Skeletal muscle satellite cell (primary cell): Measurements from ENCODE around the gene SERPINB1.
"Not testable (repeated sequence)": the region's sequence is repeated elsewhere in the genome, so short reads cannot be mapped to it uniquely, and the experiment has no call there.

ENCODE experiments used
- H3K27me3 ChIP-seq: 2 replicates; pipeline ENCODE4 v1.7.0; 2013; ENCODE audit warnings: low read length; ENCODE audit not compliant: control insufficient read depth, insufficient read depth
- H3K36me3 ChIP-seq: 2 replicates; pipeline ENCODE4 v1.7.0; 2013; ENCODE audit warnings: mild to moderate bottlenecking, control low read depth, low read length; ENCODE audit not compliant: insufficient read depth
- H3K4me1 ChIP-seq: 2 replicates; pipeline ENCODE4 v1.7.0; 2013; ENCODE audit warnings: low read length; ENCODE audit not compliant: control insufficient read depth, insufficient read depth
- H3K4me2 ChIP-seq: 2 replicates; pipeline ENCODE4 v1.7.0; 2013; ENCODE audit warnings: mild to moderate bottlenecking, low read length
- H3K4me3 ChIP-seq: 2 replicates; pipeline ENCODE4 v1.7.0; 2013; ENCODE audit warnings: low read length
- H3K9ac ChIP-seq: 2 replicates; pipeline ENCODE4 v1.7.0; 2013; ENCODE audit warnings: mild to moderate bottlenecking, low read depth, low read length, moderate library complexity
- H3K9me3 ChIP-seq: replicated peaks from 2 replicates; pipeline ENCODE4 v1.7.0; 2013; ENCODE audit warnings: mild to moderate bottlenecking, control low read depth, low read length

SERPINB1 gene

DNA sequence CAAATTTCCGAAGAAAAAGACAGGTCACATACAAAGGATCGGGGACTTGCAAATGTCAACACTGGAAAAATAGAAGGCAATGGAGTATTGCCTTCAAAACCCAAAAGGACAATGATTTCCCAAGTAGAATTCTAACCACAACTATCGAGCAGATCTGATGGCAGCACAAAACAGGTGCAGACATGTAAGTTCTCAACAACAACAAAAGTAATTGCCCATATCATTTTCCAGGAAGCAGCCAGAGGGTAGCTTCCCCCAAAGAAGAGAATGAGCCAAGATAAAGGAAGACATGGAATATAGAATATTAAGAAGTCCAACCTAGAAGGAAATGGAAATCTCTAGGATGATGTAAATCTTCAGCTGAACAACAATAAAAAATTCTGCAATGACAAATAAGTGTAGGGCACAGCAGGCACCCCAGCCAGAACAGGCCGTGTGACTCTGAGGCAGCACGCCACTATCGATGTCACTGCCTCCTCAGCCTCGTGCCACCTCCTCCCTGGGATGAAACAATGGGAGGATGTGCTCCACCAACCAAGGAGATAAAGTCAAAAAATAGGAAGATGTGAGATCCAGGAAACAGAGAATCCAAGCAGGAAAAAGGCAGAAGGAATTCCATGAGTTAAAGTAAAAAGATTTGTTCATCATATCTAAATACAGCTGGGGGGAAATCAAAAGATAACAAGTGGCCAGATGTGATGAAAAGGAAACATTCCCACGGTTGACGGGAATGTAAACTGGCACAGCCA is 34.1 kb downstream of the SERPINB1 start:
- no peaks in the 10 kb centered on the region for H3K27me3 ChIP-seq
- H3K9ac ChIP-seq = no peak overlapping the region
- H3K4me1 ChIP-seq = no peaks in the 10 kb centered on the region

DNA sequence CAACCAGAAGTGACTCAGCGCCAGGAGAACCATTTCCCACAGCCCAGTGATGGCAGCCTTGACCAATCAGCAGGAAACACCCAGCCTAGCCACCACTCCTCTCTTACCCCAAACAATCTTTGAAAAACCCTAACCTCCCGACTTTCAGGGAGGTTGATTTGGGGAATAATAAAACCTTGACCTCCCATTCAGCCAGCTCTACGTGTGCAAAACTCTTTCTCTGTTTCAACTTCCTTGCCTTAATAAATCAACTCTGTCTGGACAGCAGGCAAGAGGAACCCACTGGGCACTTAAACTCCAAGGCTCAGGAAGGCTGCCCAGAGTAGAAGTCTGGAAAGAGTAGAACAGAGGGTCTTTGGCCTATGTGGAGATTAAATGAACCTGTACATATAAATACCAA is 35.0 kb downstream of the SERPINB1 start:
- Histone ChIP-seq H3K4me1 (no peaks in the 10 kb centered on the region), H3K4me3 (no peak overlapping the region)

More for the DNA sequence above, 34.1 kb downstream of the SERPINB1 start:
- Histone ChIP-seq H3K36me3 (no peaks in the 10 kb centered on the region), H3K4me2 (no peak overlapping the region), H3K4me3 (no peak overlapping the region), H3K9me3 (no peaks in the 10 kb centered on the region)

DNA sequence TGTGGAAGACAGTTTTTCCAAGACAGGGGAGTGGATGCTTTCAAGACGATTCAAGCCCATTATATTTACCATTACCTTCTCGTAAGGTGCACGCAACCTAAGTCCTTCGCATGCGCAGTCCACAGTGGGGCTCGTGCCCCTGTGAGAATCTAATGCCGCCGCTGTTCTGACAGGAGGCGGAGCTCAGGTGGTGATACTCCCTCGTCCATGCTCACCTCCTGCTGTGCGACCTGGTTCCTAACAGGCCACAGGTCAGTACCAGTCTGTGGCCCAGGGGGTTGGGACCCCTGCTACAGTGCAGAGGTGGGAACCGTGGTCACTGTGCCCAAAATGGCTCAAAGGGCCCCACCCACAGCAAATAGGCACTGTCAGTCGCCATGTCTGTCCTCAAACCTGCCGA is 36.6 kb downstream of the SERPINB1 start:
- H3K4me2 ChIP-seq = no peak overlapping the region
- H3K4me1 ChIP-seq = no peaks in the 10 kb centered on the region
- no peak overlapping the region for H3K9ac ChIP-seq
- no peak overlapping the region for H3K4me3 ChIP-seq
- H3K27me3 ChIP-seq = no peaks in the 10 kb centered on the region
- no peaks in the 10 kb centered on the region for H3K36me3 ChIP-seq
- H3K9me3 ChIP-seq = no peaks in the 10 kb centered on the region

More for the DNA sequence above, 35.0 kb downstream of the SERPINB1 start:
- Histone ChIP-seq H3K27me3 (no peaks in the 10 kb centered on the region), H3K9ac (no peak overlapping the region), H3K4me2 (no peak overlapping the region), H3K9me3 (no peaks in the 10 kb centered on the region), H3K36me3 (no peaks in the 10 kb centered on the region)

DNA sequence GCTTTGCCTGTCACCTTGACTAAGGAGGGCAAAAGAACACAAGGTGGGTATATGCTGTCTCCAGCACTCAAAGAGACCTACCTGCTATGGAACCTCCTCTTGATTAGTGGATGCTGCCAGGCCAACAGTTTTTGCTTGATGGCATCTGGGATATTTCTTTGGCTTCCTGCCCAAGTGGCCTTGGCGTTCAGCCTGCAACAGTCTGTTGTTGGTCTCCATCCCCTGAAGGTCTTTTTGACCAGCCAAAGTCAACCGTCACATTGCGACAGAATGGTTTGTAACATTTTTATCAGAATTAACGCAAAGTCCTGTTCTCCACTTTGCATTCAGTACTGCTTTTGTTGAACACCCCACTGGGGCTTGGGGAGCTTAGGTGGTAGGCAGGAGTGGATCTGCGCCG is 37.1 kb downstream of the SERPINB1 start:
- Histone ChIP-seq H3K36me3 (no peaks in the 10 kb centered on the region), H3K9ac (no peak overlapping the region), H3K4me3 (no peak overlapping the region), H3K9me3 (no peaks in the 10 kb centered on the region), H3K4me2 (no peak overlapping the region), H3K4me1 (no peaks in the 10 kb centered on the region), H3K27me3 (no peaks in the 10 kb centered on the region)

DNA sequence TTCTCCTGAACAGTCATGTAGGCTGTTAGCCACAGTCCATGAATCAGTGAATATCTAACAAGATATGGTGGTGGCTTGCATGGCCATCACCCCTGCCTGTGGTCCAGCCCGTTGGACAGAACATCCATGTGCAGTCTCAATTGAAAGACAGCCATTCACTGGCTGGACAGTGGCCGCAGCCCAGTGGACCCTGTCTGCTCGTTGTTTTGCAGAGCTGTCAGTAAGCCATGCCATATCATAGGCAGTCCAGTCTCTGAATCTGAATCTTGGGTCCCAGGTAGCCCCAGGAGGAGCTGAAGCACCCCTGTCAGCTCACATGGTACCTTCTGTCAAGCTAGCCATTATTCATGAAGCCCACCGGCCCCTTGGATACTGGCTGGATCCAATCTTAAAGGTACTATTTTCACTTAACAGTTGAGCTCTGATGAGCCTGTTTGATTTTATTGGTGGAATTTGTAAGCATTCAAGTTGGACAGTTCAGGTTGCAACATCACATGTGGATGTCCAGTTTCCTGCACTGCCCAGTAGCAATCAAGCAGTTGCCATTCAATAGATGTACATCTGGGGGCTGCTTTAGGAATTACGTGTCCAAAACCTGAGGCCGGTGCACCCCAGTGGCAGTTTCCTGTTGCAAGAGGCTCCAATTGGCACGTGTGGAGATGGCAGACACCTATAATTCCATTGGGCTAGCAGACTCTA is 37.8 kb downstream of the SERPINB1 start:
- Histone ChIP-seq H3K4me1 (no peaks in the 10 kb centered on the region), H3K4me3 (no peak overlapping the region), H3K9ac (no peak overlapping the region), H3K27me3 (no peaks in the 10 kb centered on the region), H3K9me3 (no peaks in the 10 kb centered on the region), H3K4me2 (no peak overlapping the region), H3K36me3 (no peaks in the 10 kb centered on the region)

DNA sequence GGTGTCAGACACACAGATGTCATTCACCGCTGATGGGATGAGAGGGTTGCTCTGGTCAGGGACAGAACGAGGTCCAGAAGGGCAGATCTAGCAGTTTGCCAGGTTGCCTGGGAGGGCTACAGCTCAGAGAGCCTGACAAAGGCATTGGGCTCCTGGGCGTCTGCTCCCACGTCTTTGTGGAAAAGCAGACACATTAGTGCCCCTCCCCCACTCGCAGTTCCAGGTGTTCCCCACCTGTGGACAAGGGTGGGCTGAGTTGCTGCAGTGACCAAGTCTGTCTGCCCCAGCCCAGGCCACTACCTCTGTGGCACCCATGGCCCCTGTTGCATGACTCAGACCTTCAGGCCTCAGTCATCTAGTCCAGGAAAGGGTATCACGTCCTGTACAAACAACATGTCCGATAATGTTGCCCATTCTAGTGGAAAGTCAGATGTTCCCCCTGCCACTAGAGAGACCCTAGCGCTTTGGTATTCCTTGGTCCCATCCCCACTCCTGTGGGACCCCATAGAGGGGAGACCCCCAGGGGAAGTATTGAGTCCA is 39.1 kb downstream of the SERPINB1 start:
- H3K4me2 ChIP-seq = no peak overlapping the region
- H3K9me3 ChIP-seq = no peaks in the 10 kb centered on the region
- no peak overlapping the region for H3K4me3 ChIP-seq
- H3K27me3 ChIP-seq = no peaks in the 10 kb centered on the region
- H3K4me1 ChIP-seq = no peaks in the 10 kb centered on the region
- H3K36me3 ChIP-seq = no peaks in the 10 kb centered on the region
- no peak overlapping the region for H3K9ac ChIP-seq

DNA sequence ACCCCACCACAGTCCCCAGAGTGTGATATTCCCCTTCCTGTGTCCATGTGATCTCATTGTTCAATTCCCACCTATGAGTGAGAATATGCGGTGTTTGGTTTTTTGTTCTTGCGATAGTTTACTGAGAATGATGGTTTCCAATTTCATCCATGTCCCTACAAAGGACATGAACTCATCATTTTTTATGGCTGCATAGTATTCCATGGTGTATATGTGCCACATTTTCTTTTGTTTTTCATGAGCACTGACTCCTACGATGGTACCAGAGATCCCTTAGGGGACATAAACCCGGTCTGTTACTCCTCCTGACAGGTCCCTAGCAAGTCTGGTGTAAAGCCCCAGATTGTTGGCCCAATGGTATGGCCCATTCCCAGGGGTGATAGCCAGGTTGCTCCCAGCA is 40.0 kb downstream of the SERPINB1 start:
- H3K36me3 ChIP-seq, H3K4me2 ChIP-seq: not testable (repeated sequence)

DNA sequence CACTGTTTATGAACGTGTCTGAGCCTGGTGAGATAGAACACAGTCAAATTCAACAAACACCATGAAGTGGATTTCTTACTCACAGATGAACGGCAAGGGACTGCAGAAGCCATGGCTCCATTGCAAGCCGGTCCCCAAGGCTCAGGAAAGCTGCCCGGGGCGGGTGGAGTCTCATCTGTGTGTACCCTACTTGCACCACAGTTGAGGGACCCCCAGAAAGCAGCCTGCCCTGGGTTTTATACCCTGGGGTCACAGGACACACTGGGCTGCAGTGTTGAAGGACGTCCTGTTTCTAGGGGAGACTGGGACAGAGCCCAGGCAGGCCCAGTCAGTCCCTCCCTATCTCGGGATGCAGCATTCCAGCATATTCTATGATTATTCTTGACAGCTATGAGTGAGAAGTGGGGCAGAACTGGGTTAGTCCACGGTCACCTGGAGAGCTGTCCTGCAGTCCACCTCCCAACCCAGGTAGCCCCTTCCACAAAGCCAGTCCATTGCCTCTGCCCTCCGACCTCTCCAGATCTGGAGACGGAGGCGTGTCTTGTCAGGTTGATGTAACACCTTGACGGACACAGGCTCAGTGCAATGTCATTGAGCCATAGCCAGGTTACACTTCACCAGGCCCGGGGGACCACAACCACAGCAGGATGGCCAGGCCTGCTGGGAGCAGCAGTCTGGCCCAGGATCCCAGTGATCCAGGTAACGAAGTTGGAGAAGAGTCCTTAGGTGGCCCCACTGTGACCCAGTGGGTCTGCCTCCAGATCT is 40.9 kb downstream of the SERPINB1 start:
- H3K9me3 ChIP-seq = no peaks in the 10 kb centered on the region
- H3K4me2 ChIP-seq = no peak overlapping the region
- H3K4me3 ChIP-seq = no peak overlapping the region
- H3K27me3 ChIP-seq = no peaks in the 10 kb centered on the region
- no peak overlapping the region for H3K9ac ChIP-seq
- H3K36me3 ChIP-seq = no peaks in the 10 kb centered on the region
- no peaks in the 10 kb centered on the region for H3K4me1 ChIP-seq

More for the DNA sequence above, 40.0 kb downstream of the SERPINB1 start:
- H3K9ac ChIP-seq, H3K27me3 ChIP-seq, H3K9me3 ChIP-seq, H3K4me3 ChIP-seq, H3K4me1 ChIP-seq: not testable (repeated sequence)

DNA sequence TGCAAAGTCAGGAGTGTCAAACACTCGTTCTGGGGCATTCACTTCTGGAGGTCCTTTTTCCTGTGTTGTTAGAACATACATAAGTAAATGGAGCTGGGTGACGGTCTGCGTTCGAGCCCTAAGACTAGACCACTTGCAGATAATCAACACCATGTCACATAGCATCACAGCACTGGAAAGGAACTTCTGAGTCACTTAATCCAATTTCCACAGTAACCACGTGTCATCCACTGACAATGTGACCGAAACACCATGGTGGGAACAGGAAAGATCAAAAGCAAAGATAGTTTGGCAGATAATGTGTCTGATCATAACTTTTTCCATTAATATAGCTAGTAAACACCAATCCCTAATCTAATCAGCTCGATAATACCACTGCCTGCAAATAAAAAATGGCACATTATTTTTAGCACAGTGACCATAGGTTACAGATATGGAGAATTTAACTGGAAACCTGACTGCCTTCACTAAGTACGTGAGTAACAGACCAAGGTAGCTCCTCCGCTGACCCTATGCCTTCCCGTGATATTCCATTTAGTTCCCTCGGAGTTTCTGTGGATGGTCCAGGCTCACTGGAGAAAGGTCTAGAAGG is 41.6 kb downstream of the SERPINB1 start:
- Histone ChIP-seq H3K4me1 (no peaks in the 10 kb centered on the region), H3K4me2 (no peak overlapping the region), H3K27me3 (no peaks in the 10 kb centered on the region), H3K36me3 (no peaks in the 10 kb centered on the region), H3K9me3 (no peaks in the 10 kb centered on the region), H3K9ac (no peak overlapping the region), H3K4me3 (no peak overlapping the region)

DNA sequence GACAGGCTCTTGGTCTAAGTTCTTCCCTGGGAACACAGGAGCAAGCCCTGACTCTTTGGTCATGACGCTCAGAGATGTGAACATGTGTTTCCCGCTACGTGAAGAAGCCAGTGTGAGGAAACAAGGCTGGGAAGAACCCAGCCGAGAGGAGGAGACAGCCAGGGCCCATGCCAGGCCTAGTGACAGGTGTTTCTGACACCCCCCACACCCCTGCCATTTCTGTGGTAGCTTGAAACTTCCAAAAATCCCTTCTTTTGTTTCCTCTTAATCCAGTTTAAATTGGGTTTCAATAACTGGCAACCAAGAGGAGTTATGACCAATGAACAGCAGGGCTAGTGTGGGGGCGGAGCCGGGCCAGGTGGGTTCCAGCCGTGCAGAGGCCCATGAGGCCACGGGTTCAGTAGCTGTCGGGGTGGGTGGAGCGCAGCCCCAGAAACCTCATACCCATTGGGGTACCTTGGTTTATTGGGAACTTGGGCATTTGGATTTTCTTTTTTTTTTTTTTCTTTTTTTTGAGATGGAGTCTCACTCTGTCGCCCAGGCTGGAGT is 43.0 kb downstream of the SERPINB1 start:
- H3K9me3 ChIP-seq = no peaks in the 10 kb centered on the region
- no peaks in the 10 kb centered on the region for H3K27me3 ChIP-seq
- no peaks in the 10 kb centered on the region for H3K4me1 ChIP-seq
- no peak overlapping the region for H3K4me2 ChIP-seq
- no peak overlapping the region for H3K9ac ChIP-seq
- H3K4me3 ChIP-seq = no peak overlapping the region
- H3K36me3 ChIP-seq = no peaks in the 10 kb centered on the region

DNA sequence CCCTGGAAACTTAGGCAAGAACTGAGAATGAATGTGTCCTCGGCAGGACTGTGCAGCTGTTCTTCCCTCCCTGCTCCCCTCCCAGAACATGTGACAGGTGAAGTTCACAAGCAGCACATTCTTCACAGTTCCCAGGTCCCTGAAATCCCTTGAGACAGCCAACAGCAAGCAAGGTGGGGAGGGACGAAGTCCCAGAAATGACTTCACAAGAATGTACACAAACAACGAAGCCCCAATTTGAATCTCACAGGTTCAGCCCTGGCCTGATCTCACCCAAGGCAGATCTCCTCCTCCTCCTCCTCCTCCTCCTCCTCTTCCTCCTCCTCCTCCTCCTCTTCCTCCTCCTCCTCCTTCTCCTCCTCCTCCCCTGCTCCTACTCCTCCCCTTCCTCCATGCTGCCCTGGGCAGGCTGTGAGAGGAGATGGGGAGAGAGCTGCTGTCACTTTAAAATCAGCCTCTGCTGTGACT is 44.1 kb downstream of the SERPINB1 start:
- H3K9ac ChIP-seq = no peak overlapping the region
- H3K36me3 ChIP-seq = no peaks in the 10 kb centered on the region
- H3K9me3 ChIP-seq = no peaks in the 10 kb centered on the region
- no peaks in the 10 kb centered on the region for H3K4me1 ChIP-seq
- H3K27me3 ChIP-seq = no peaks in the 10 kb centered on the region
- no peak overlapping the region for H3K4me3 ChIP-seq
- no peak overlapping the region for H3K4me2 ChIP-seq
